Jurkat, Clone E6-1 (cell line): ENCODE data around the gene HECW1.

Experiments
- DNase-seq: peaks from one replicate; pipeline ENCODE4 v3.0.0-alpha.2; 2011; ENCODE audit warnings: low read depth, low spot score
- H3K4me3 ChIP-seq: 2 replicates; pipeline ENCODE4 v1.5.1; 2011; ENCODE audit warnings: mild to moderate bottlenecking, low read length, control low read depth, moderate library complexity

Gene HECW1

GRCh38 chr7:43138710-43139109 is 26.3 kb downstream of the HECW1 start:
- no peak for DNase-seq

DNA sequence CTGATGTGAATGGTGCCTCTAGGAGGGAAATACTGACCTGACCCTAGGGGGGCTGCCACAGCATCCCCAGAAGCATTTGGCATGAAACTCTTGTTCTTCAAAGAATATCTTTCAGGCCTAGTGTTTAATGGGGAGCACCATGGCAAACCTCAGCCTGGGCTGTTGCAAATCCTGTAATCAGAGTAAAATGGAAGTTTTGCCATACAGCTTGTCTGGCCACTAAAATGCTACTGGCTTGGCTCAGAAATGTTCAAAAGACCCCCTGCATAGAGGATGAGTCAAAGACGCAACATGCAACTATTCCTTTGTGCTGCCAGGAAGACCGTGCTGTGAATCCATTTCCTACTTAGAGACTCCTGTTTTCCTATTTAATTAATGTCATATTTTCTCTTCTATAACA is 26.7 kb downstream of the HECW1 start:
- DNase-seq = no peak
- no peak overlapping the region for H3K4me3 ChIP-seq

More at GRCh38 chr7:43138710-43139109, 26.3 kb downstream of the HECW1 start:
- no peak overlapping the region for H3K4me3 ChIP-seq

DNA sequence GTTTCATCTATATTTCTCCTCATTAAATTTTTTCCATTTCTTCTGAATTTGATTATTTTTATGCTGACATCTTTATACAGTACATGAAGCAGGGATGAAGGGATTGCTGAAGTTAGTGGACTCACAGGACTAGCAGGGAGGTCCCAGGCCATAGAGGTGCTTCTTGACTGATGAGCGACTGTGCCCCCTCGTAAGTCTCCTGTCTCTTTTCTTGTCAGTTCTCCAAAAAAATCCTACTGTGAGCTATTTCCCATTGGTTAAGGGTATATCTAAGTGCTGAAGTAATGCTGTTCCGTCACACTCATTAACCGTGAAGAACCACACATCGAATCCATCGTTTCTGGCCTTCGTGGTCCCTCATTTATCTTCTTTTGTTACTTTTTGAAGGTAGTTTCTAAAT is 27.7 kb downstream of the HECW1 start:
- DNase-seq = no peak
- H3K4me3 ChIP-seq = no peak overlapping the region

- peak; percentile 14 for DNase-seq
- H3K4me3 ChIP-seq = no peak overlapping the region
Observed at GRCh38 chr7:43141091-43141490, 28.6 kb downstream of the HECW1 start.

- H3K4me3 ChIP-seq = no peak overlapping the region
- no peak for DNase-seq
Observed at GRCh38 chr7:43142703-43143102, 30.3 kb downstream of the HECW1 start.

- no peak overlapping the region for H3K4me3 ChIP-seq
- no peak for DNase-seq
Observed at GRCh38 chr7:43143918-43144589, 31.6 kb downstream of the HECW1 start.

DNA sequence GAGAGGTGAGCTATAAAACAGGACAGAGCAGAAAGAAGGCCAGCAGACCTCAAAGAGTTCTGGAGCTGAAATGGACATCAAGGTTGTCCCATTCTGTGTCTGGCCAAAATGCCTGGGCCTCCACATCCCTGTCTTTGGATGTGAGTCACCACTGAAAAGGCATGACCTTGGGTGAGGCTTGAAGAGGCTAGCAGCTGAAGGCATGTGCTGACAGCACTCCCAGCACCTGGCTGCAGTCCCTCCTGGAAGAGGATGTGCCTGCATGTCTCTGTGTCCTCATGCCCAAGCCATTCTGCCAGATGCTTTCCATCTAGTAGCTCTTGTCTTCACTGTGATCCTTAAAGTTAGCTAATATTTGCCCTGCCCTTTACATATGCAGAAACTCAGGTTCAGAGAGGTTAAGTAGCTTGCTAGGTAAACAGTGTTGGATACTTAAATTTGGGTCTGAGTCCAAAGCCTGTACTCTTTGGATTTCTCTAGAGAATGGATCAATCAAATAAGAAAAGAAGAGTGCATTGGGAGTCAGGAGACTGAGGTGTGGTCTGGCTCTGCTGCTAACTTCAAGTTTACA is 35.8 kb downstream of the HECW1 start:
- no peak for DNase-seq
- no peak overlapping the region for H3K4me3 ChIP-seq

DNA sequence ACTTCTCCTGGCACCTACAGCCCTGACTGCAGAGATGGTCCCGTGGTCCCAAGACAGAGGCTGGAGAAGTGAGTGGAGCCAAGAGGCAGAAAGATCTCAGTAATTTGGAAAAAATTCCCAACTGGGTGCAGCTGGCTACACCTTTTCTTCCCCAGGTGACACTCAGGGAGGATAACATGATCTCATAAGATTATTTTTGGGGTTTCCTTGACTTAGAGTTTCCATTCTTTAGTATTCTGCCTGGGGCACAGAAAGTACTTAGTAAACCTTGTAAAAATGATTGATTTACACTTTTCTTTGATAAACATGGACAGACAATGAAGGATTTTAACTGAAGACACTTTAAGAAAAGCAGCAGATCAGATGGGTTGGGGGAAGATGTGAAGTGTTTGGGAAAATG is 38.6 kb downstream of the HECW1 start:
- DNase-seq = no peak
- H3K4me3 ChIP-seq = no peak overlapping the region

GRCh38 chr7:43152696-43153095 is 40.2 kb downstream of the HECW1 start:
- no peak overlapping the region for H3K4me3 ChIP-seq
- DNase-seq = no peak

GRCh38 chr7:43155636-43156035 is 43.2 kb downstream of the HECW1 start:
- H3K4me3 ChIP-seq = no peak overlapping the region
- DNase-seq = no peak

GRCh38 chr7:43163885-43164284 is 51.4 kb downstream of the HECW1 start:
- no peak overlapping the region for H3K4me3 ChIP-seq
- DNase-seq = no peak

GRCh38 chr7:43164757-43165156 is 52.3 kb downstream of the HECW1 start:
- H3K4me3 ChIP-seq = no peak overlapping the region
- no peak for DNase-seq

DNA sequence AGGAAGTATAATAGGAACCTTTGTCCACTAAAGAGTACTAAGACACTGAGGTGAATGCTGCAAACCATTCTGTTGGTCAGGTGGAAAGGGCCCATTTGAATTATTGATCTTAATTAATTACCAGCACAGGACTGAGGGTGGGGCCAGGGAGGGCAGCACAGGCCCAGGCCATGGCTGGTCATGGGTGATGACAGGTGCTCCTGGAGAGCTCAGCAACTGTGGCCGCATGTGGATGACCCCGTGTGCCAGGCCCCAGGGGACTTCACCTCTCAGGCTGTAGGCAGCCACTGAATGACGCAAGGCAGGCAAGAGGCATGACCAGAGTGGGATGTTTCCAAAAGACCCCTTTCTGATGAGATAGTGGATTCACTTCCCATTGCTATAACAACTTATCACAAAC is 54.2 kb downstream of the HECW1 start:
- no peak overlapping the region for H3K4me3 ChIP-seq
- DNase-seq = no peak

- DNase-seq = no peak
Observed at GRCh38 chr7:43169076-43169475, 56.6 kb downstream of the HECW1 start.

DNA sequence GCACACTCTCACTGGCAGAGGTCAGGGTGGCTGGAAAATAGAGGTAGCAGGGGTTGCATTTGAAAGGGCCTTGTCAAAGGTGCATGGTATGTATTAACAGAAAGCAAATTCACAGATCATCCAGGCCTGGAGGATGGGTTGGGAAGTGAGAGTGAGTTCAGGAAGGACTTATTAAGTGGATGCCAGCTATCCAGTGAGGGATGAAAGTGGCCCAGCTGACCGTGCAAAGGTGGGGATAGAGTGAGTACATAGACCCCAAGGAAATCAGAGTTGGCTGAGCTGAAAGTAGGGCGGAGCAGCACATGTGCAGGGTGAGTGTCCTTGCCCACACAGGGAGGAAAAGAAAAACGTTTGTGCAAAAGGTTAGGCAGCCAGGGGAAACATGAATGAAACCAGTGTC is 58.1 kb downstream of the HECW1 start:
- no peak for DNase-seq
- H3K4me3 ChIP-seq = no peak overlapping the region

More at GRCh38 chr7:43169076-43169475, 56.6 kb downstream of the HECW1 start:
- no peak overlapping the region for H3K4me3 ChIP-seq

GRCh38 chr7:43175570-43176200 is 63.2 kb downstream of the HECW1 start:
- H3K4me3 ChIP-seq = no peak overlapping the region
- DNase-seq = no peak

GRCh38 chr7:43179393-43179792 is 66.9 kb downstream of the HECW1 start:
- no peak overlapping the region for H3K4me3 ChIP-seq
- DNase-seq = no peak

- no peak for DNase-seq
- no peak overlapping the region for H3K4me3 ChIP-seq
Observed at GRCh38 chr7:43192806-43193460, 80.5 kb downstream of the HECW1 start.

DNA sequence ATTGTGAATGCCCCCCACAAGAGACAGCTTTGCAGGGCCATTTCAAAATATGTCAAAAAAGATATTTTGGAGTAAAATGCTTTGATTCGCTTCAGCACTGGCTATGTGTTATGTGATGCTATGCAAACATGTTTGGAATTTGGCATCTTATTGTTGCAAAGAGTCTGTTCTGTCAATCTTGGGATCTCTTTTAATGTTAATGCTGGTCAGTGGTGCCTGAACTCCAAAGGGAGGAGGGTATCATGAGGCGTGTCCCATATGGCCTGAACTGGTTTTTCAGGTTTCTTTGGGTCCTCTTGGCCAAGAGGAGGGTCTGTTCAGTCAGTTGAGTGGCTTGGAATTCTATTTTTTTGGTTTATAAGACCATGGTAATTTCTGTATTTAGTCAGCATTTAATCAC is 81.4 kb downstream of the HECW1 start:
- no peak for DNase-seq
- no peak overlapping the region for H3K4me3 ChIP-seq

GRCh38 chr7:43195256-43195655 is 82.8 kb downstream of the HECW1 start:
- DNase-seq = no peak
- no peak overlapping the region for H3K4me3 ChIP-seq
